Neural cell (in vitro differentiated cells): ENCODE results near the gene NOL4L. TPM values are rescaled to one million over a fixed set of nuclear protein-coding genes. Genes with fewer than 3 reads are reported as not detected.

ENCODE experiments used
- H2AFZ ChIP-seq: fragments of 200-600, 300-800 bp; sonication (generic), shearing (Covaris generic); 2 replicates; pipeline ENCODE4 v1.6.0; 2014; ENCODE audit warnings: low read depth, mild to moderate bottlenecking, antibody characterized with exemption, low read length, moderate library complexity
- H3F3A ChIP-seq: fragments of 200-600 bp; shearing (Covaris generic); 2 replicates; pipeline ENCODE4 v1.6.1; 2016; ENCODE audit warnings: mild to moderate bottlenecking, moderate library complexity, mixed read lengths, antibody characterized with exemption, low read length; ENCODE audit not compliant: insufficient read depth, poor library complexity, severe bottlenecking
- H3K27ac ChIP-seq: fragments of 200-600, 300-800 bp; sonication (generic), shearing (Covaris generic); 2 replicates; pipeline ENCODE4 v1.5.1; 2014; ENCODE audit warnings: mild to moderate bottlenecking, low read length, moderate library complexity
- H3K27me3 ChIP-seq: fragments of 300-800, 200-600 bp; sonication (generic), shearing (Covaris generic); 2 replicates; pipeline ENCODE4 v1.6.0; 2014; ENCODE audit warnings: mild to moderate bottlenecking, low read depth, low read length, moderate library complexity; ENCODE audit not compliant: insufficient read depth
- H3K36me3 ChIP-seq: fragments of 300-800, 200-600 bp; sonication (generic), shearing (Covaris generic); 2 replicates; pipeline ENCODE4 v1.5.1; 2014; ENCODE audit warnings: mild to moderate bottlenecking, antibody characterized with exemption, low read length, moderate library complexity; ENCODE audit not compliant: insufficient read depth
- H3K4me2 ChIP-seq: fragments of 300-800, 200-600 bp; sonication (generic), shearing (Covaris generic); 2 replicates; pipeline ENCODE4 v1.6.0; 2014; ENCODE audit warnings: mild to moderate bottlenecking, low read length
- H3K4me3 ChIP-seq: fragments of 300-800, 200-600 bp; sonication (generic), shearing (Covaris generic); 2 replicates; pipeline ENCODE4 v1.5.1; 2014; ENCODE audit warnings: mild to moderate bottlenecking, low read length, moderate library complexity
- H3K79me2 ChIP-seq: fragments of 200-600 bp; shearing (Covaris generic); replicated peaks from 2 replicates; pipeline ENCODE4 v1.6.0; 2014; ENCODE audit warnings: mild to moderate bottlenecking, low read length, moderate library complexity; ENCODE audit not compliant: insufficient read depth
- H3K9ac ChIP-seq: fragments of 300-800, 200-600 bp; sonication (generic), shearing (Covaris generic); 2 replicates; pipeline ENCODE4 v1.6.1; 2016; ENCODE audit warnings: mild to moderate bottlenecking, low read length, mixed read lengths
- H3K9me2 ChIP-seq: fragments of 200-600 bp; shearing (Covaris generic); 2 replicates; pipeline ENCODE4 v1.6.1; 2016; ENCODE audit warnings: mild to moderate bottlenecking, low read length, mixed read lengths; ENCODE audit not compliant: insufficient read depth
- H3K9me3 ChIP-seq: fragments of 200-600, 300-800 bp; sonication (generic), shearing (Covaris generic); 2 replicates; pipeline ENCODE4 v1.6.1; 2016; ENCODE audit warnings: mild to moderate bottlenecking, mixed run types, low read length, moderate library complexity, mixed read lengths
- H4K20me1 ChIP-seq: fragments of 200-600 bp; shearing (Covaris generic); 2 replicates; pipeline ENCODE4 v1.6.1; 2016; ENCODE audit warnings: mild to moderate bottlenecking, mixed run types; ENCODE audit not compliant: insufficient read depth
- EP300 ChIP-seq: fragments of 450-650 bp; conservative IDR thresholded peaks from 2 replicates; pipeline ENCODE4 v1.6.1; 2014; ENCODE audit warnings: antibody characterized with exemption, mild to moderate bottlenecking, moderate library complexity; ENCODE audit not compliant: poor library complexity, severe bottlenecking
- EZH2 ChIP-seq: fragments of 200-600, 300-800 bp; shearing (Covaris generic), sonication (generic); IDR thresholded peaks from 2 replicates; pipeline ENCODE4 v1.6.1; 2014; ENCODE audit warnings: antibody characterized with exemption, low read length, borderline replicate concordance, mild to moderate bottlenecking; ENCODE audit not compliant: insufficient read depth, poor library complexity, severe bottlenecking
- MXI1 ChIP-seq: fragments of 450-650 bp; conservative IDR thresholded peaks from 2 replicates; pipeline ENCODE4 v1.6.1; 2014; ENCODE audit warnings: antibody characterized with exemption, mild to moderate bottlenecking; ENCODE audit not compliant: poor library complexity, severe bottlenecking
- POLR2AphosphoS5 ChIP-seq: IDR thresholded peaks from 2 replicates; pipeline ENCODE4 v1.6.1; 2012
- RAD21 ChIP-seq: fragments of 450-650 bp; conservative IDR thresholded peaks from 2 replicates; pipeline ENCODE4 v1.6.1; 2014; ENCODE audit warnings: antibody characterized with exemption, mild to moderate bottlenecking, moderate library complexity
- SMC3 ChIP-seq: fragments of 450-650 bp; conservative IDR thresholded peaks from 2 replicates; pipeline ENCODE4 v1.6.1; 2014; ENCODE audit warnings: antibody characterized with exemption, mild to moderate bottlenecking, moderate library complexity; ENCODE audit not compliant: poor library complexity
- TAF1 ChIP-seq: IDR thresholded peaks from 2 replicates; pipeline ENCODE4 v1.6.1; 2012; ENCODE audit warnings: low read depth
- polyA plus RNA-seq: library from polyadenylated mRNA; depleted of rRNA; stranded (reverse); fragments of >200 nt; gene quantifications from 2 replicates; pipeline ENCODE4 v1.2.3, GENCODE V29; 2014
- TF ChIP-seq, protein P1 (sequence below): fragments of 450-650 bp; IDR thresholded peaks from 2 replicates; pipeline ENCODE4 v1.5.1; 2014; ENCODE audit warnings: antibody characterized with exemption, mild to moderate bottlenecking, moderate library complexity; ENCODE audit not compliant: poor library complexity, severe bottlenecking
- TF ChIP-seq, protein P2 (sequence below): IDR thresholded peaks from 2 replicates; pipeline ENCODE4 v1.6.1; 2012; ENCODE audit warnings: borderline replicate concordance

NOL4L gene
- polyA plus RNA-seq, 1 donor from 2014 or later = 20.4 TPM

DNA sequence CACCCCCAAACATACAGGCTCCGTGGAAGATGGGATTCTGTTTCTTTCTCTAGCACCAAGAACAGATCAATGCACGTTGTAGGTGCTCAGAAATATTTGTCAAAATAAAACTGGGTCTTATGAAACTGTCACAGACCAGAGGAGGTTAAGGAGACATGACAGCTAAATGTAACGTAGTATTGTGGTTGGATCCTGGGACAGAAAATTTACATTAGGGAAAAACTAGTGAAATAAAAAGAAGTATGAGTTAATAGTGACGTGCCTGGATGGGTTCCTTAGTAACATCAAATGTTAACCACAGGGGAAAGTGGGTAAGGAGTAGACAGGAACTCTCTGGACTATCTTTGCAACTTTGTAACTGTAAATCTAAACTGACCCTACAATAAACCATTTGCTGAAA is 31.5 kb downstream of the NOL4L start:
- H4K20me1 ChIP-seq = no peaks in the 10 kb centered on the region
- no peaks in the 10 kb centered on the region for H3K27me3 ChIP-seq
- H3K27ac ChIP-seq = no peak overlapping the region
- TF ChIP-seq RAD21 (no peak), MXI1 (no peak), TAF1 (no peak), EP300 (no peak), EZH2 (no peak), SMC3 (no peak), POLR2AphosphoS5 (no peak)
- TF ChIP-seq, protein P1, sequence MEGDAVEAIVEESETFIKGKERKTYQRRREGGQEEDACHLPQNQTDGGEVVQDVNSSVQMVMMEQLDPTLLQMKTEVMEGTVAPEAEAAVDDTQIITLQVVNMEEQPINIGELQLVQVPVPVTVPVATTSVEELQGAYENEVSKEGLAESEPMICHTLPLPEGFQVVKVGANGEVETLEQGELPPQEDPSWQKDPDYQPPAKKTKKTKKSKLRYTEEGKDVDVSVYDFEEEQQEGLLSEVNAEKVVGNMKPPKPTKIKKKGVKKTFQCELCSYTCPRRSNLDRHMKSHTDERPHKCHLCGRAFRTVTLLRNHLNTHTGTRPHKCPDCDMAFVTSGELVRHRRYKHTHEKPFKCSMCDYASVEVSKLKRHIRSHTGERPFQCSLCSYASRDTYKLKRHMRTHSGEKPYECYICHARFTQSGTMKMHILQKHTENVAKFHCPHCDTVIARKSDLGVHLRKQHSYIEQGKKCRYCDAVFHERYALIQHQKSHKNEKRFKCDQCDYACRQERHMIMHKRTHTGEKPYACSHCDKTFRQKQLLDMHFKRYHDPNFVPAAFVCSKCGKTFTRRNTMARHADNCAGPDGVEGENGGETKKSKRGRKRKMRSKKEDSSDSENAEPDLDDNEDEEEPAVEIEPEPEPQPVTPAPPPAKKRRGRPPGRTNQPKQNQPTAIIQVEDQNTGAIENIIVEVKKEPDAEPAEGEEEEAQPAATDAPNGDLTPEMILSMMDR = no peak
- TF ChIP-seq, protein P2, sequence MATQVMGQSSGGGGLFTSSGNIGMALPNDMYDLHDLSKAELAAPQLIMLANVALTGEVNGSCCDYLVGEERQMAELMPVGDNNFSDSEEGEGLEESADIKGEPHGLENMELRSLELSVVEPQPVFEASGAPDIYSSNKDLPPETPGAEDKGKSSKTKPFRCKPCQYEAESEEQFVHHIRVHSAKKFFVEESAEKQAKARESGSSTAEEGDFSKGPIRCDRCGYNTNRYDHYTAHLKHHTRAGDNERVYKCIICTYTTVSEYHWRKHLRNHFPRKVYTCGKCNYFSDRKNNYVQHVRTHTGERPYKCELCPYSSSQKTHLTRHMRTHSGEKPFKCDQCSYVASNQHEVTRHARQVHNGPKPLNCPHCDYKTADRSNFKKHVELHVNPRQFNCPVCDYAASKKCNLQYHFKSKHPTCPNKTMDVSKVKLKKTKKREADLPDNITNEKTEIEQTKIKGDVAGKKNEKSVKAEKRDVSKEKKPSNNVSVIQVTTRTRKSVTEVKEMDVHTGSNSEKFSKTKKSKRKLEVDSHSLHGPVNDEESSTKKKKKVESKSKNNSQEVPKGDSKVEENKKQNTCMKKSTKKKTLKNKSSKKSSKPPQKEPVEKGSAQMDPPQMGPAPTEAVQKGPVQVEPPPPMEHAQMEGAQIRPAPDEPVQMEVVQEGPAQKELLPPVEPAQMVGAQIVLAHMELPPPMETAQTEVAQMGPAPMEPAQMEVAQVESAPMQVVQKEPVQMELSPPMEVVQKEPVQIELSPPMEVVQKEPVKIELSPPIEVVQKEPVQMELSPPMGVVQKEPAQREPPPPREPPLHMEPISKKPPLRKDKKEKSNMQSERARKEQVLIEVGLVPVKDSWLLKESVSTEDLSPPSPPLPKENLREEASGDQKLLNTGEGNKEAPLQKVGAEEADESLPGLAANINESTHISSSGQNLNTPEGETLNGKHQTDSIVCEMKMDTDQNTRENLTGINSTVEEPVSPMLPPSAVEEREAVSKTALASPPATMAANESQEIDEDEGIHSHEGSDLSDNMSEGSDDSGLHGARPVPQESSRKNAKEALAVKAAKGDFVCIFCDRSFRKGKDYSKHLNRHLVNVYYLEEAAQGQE = no peak
- no peaks in the 10 kb centered on the region for H3K9me3 ChIP-seq
- H3K9ac ChIP-seq = no peak overlapping the region
- H3F3A ChIP-seq = no peaks in the 10 kb centered on the region
- no peak overlapping the region for H2AFZ ChIP-seq
- H3K9me2 ChIP-seq = no peaks in the 10 kb centered on the region
- no peak overlapping the region for H3K4me2 ChIP-seq
- no peaks in the 10 kb centered on the region for H3K79me2 ChIP-seq
- H3K4me3 ChIP-seq = no peak overlapping the region
- H3K36me3 ChIP-seq = no peaks in the 10 kb centered on the region

DNA sequence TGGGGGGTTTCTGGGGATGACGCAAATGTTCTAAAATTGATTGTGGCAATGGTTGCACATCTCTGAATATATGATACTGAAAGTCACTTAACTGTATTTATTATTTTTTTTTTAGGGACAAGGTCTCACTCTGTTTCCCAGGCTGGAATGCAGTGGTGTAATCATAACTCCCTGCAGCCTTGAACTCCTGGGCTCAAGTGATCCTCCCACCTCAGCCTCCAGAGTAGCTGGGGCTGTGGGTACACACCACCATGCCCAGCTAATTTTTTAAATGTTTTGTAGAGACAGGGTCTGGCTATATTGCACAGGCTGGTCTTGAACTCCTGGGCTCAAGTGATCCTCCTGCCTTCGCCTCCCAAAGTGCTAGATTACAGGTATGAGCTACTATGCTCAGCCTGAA is 33.4 kb downstream of the NOL4L start:
- Histone ChIP-seq H3K9me2 (no peaks in the 10 kb centered on the region), H4K20me1 (no peaks in the 10 kb centered on the region), H3K36me3 (no peaks in the 10 kb centered on the region), H3K4me3 (no peak overlapping the region), H3K79me2 (no peaks in the 10 kb centered on the region), H3F3A (no peaks in the 10 kb centered on the region), H3K4me2 (no peak overlapping the region), H2AFZ (no peak overlapping the region), H3K9me3 (no peaks in the 10 kb centered on the region), H3K27ac (no peak overlapping the region), H3K27me3 (no peaks in the 10 kb centered on the region), H3K9ac (no peak overlapping the region)
- TF ChIP-seq TAF1 (no peak), EZH2 (no peak), RAD21 (no peak), SMC3 (no peak), MXI1 (no peak), POLR2AphosphoS5 (no peak), EP300 (no peak)
- TF ChIP-seq, protein P1 = no peak
- TF ChIP-seq, protein P2 = no peak
